PC-3 (cell line): ENCODE data around the gene ZNF358.

Source experiments
- CTCF ChIP-seq: fragments of 300-600 bp; sonication (generic); conservative IDR thresholded peaks from 2 replicates; pipeline ENCODE4 v1.5.1; 2017; ENCODE audit warnings: antibody characterized with exemption, low read depth, mild to moderate bottlenecking, low read length
- EZH2 ChIP-seq: fragments of 300-600 bp; sonication (generic); IDR thresholded peaks from one replicate; pipeline ENCODE4 v1.6.1; 2017; ENCODE audit warnings: antibody characterized with exemption, mild to moderate bottlenecking, low read length; ENCODE audit not compliant: unreplicated experiment

- TF ChIP-seq CTCF (no peak), EZH2 (no peak)
Measured at GRCh38 chr19:7522072-7522922, 6.4 kb downstream of the ZNF358 start, which contains the start of gene MCOLN1.
